8988T (cell line): ENCODE measurements around the gene BMP2K.
A peak's percentile ranks its signal among the peaks of the same experiment; 100 is the strongest.

Experiments
- DNase-seq: peaks from one replicate; pipeline ENCODE4 v3.0.0; 2011

Gene BMP2K

DNA sequence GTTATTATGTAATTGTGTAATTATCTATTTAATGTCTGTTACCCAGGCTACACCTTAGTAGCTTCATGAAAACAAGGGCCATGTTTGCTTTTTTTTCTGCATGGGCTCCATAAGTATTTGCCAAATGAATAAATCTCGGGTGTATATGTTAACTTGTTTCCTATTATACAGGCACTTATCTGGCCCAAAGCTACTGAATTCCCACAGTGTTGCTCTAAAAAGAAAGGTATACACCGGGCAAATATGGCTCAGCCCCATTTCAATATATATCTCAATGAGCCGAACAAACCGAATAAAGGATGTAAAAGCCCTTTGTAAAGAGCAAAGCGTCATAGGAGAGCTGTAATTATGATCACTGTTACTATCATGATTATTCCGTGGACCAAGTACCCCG, 162.3 kb downstream of the BMP2K start:
- DNase-seq = no peak

DNA sequence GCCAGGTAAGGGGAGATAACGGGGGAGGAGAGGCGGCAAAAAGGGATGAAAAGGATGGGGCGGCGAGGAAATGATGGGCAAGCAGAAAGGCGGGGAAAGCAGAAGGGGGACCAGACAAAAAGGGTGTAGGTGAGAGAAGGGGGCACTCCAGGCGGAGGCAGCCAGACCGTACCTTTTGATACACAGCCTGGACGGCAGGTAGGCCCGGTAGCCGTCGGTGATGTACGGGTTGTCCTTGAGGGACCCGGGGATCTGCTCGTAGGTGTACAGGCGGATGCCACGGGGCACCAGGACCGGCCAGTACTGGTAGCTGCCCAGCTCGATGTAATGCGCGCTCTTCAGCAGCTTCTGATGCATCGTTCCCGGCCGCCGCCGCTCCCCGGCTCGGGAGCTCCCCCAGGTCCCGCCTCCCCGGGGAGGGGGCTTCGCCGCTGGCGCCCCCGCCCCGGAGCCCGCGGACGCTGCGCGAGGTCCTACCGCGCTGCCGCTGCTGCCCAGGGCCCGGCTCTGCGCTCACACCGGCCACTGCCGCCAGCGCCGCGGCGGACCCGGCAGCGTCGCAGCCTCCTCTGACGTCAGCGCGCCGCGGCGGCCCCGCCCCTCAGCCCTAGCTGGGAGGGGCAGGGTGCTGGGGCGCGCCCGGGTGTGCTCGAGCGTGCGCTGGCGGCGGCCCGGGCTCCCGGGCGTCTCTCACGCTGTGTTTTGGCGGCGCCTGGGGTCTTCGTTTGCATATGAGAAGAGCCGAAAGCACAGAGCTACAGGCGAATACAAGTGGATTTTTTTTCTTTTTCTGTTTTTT, 162.9 kb downstream of the BMP2K start, which contains the start of gene PAQR3:
Gene PAQR3 (minus strand): TSS at position 571 of the 799 bp plus-strand sequence. CDS start 214 bp downstream, at position 357.
- peak; percentile 69 for DNase-seq

DNA sequence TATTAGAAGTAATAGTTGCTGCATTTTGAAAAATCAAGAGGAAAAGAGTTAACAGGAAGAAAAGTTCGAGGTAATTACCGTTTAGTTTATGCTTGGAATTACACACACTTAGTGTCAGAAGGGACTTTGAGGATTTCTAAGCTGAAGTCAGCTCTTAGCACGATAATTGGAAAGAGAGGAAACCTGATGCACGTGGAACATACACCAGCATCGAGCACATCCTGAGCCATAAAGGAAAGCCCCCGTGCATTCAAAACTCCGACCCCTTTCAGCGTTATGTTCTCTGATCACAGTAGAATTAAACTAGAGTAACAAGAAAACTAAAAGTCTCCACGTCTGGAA, 163.5 kb downstream of the BMP2K start:
- DNase-seq = no peak

DNA sequence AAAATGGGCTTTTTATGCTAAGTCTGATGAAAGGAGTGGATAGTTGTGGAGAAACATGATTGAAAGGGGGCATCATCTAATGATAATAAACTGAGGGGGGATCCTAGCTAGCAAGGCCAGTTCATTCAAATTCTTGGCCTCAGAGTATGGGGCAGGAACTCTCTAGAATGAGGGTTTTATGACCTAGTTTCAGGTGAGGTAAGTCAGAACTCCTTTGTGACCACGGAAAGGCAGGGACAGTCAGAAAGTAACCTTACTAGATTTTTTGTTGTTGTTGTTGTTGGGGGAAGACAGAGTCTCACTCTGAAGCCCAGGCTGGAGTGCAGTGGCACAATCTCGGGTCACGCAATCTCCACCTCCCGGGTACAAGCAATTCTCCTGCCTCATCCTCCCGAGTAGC, 164.6 kb downstream of the BMP2K start:
- no peak for DNase-seq

DNA sequence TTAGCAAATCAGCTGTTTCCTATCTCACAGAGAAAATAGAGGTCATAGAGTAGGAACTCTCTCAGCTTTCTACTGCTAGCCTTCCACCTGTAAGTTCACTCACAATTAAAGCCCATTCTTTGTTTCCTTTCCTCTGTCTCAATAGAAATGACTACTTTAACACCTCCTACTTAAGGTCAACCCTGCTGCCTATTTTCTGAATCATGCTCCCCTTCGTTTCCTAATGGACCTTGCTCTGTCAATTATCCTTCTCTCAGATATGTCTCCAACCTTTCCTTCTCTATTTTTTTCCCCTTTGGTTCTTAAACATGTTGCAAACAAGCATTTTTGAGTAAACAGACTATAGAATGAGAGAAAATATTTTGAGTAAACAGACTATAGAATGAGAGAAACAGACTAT, 168.2 kb downstream of the BMP2K start:
- no peak for DNase-seq

DNA sequence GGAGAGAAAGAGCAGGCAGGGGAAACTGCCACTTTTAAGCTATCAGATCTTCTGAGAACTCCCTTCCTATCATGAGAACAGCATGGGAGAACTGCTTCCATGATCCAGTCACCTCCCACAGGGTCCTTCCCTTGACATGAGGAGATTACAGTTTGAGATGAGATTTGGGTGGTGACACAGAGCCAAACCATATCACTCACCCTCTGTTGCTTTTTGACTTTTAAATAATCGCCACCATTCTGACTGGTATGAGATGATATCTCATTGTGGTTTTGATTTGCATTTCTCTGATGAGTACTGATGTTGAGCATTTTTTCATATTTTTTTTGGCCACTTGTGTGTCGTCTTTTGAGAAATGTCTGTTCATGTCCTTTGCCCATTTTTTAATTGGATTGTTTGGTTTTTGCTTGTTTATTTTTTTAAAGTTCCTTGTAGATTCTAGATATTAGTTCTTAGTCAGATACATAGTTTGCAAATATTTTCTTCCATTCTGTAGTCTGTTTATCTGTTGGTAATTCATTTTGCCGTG, 169.6 kb downstream of the BMP2K start:
- no peak for DNase-seq

DNA sequence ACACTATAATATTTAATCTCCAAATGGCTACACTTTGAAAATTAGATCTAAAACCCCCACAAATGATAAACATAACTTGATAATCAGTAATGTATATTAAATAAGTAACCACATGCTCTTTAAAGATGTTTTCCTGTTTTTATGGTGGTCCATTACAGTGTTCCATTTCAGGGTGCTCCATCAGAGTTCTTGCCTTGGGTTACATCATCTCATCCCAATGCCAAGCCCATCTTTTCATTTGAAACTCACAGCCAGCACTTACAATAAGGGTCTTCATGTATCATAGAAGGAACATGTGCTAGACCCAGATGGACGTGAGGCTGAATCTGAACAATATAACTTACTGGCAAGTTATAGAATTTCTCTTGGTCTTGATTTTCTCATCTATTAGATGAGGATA, 173.6 kb downstream of the BMP2K start:
- no peak for DNase-seq

DNA sequence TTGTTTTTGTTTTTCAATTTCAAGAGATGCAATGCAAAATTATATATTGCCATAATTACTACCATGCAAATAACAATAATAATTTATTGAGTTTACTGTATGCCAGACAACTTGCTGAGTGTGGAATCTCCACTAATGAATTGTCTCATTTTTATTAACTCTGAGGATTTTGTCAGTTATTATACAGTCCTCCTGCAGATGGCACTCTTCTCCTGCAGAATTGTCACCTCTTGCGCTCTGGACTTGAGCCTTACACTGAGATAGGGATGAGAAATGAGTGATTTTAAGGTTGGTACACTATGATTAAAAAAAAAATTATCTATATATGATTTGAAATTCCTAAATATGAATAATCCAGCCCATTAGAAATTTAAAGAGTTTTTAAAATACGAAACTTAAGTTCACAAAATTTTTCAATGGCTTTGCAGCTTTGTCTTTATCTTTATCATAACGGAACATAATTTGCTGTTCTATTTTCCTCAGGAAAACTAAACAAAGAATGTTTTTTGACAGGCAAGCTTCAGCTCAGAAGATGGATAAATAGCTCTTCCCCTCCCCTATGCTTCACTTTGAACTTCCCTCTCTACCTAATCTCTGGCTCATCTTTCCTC, 175.8 kb downstream of the BMP2K start:
- DNase-seq = no peak

DNA sequence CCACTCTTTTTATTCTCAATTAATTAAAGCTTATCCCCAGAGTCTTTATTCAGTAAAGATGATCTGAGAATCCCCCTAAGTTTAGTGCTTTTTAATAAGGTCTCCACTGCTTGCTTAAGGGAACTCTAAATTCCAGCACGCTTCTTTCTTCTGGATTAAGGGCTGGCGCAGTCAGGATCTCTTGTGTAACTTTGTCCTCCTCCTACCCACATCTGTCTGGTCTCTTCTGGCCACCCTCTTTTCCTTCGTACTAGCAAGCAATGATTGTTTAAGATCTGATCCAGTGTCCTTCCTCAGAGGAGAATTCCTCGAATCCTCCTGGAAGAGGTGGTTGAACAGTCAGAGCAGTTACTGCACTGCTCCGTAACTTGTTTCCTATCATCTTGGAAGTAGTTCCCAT, 177.1 kb downstream of the BMP2K start:
- DNase-seq = no peak

DNA sequence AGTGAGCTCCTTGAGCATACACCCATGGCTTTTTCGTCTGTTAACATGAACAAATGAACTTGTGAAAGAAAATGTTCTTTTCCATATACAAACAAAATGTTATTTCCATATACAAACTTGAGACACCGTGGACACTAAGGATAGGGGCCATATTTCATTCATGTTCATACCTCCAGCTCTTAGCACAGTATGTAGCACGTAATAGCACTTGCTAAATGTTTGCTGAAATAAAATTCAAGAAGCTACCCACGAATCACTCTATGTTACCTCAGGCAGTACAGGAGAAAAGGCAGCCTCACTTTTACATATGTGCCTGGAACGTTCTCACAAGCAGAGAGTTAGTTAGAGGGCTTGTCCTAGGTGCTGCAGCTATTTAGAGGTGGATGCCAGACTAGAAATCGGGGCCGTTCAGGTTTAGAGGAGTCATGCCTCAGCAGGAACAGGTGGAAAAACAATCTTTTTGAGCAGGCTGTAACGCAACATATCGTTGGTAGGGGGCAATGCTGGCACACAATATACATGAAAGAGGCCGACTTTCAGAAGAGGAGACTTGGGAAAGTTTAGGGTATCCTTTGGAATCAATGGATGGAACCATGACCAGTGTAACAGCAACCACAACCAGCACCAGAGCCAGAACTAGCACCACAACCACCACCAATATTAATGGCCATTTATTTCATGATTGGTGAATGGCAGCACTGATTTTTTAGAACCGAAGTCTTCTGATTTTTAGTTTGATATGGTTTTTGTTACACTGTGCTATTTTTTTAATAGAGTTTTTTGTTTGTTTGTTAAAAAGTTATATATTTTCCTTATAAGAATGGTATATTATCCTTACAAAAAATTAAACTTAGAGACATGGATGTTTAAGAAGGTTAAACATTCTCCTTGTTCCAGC, 177.9 kb downstream of the BMP2K start:
- DNase-seq = no peak

DNA sequence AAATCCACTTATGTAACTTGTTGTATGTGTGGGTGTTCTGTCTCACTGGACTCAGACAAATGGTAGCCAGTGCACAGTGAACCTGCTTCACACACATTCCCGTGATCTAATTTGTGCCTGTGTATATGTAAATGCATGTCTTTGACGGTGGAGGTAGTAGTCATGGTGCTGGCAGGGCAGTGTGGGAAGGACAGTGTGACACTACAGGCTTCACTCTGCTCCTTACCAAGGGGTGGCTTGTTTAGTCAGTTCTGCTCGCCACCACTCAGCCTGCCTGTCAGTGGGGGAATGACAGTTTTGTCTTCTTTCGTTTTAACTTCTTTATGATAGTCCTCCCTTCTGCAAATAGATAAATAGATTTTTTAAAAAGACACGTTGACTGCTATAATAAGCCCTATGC, 180.8 kb downstream of the BMP2K start:
- no peak for DNase-seq

DNA sequence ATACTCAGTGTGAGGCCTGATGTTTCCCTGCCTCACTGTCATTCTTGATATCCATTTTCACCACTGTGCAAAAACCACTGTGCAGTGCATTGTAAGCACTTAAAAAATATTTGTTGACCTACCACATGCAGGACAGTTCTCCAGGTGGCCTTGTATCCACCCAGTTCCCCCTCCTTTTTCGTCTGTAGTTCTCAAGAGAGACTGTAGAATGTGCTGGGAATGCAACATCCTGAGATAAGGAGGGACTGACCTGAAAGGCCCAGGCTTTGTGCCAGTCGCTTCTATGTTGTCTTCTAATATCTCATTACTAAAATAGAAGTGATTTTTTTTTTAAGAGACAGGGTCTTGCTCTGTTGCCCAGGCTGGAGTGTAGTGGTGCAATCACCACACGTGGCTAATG, 184.8 kb downstream of the BMP2K start:
- DNase-seq = no peak
